ENCODE data around the gene ARMCX2. TPM values are rescaled to one million over a fixed set of nuclear protein-coding genes. Genes with fewer than 3 reads are reported as not detected.

Gene ARMCX2
- polyA plus RNA-seq, 4 donors: 102 to 137 (median 107) TPM

Other genes starting within 250 kb of the ARMCX2 start
- 10 to 100 TPM; 19.0 to 24.6 (median 21.9) TPM for gene ARMCX4, start 174.4 kb downstream of the ARMCX2 start, polyA plus RNA-seq (ENCODE audit: insufficient read length in 4 of 4)
- gene ARMCX1, start 109.3 kb downstream of the ARMCX2 start, polyA plus RNA-seq (ENCODE audit: insufficient read length in 4 of 4): 10 to 100 TPM; 49.2 to 54.1 (median 52.0) TPM
- gene ARMCX6, start 41.9 kb downstream of the ARMCX2 start, polyA plus RNA-seq (ENCODE audit: insufficient read length in 4 of 4): 10 to 100 TPM; 79.2 to 85.2 (median 82.6) TPM
- gene ARMCX3, start 36.7 kb downstream of the ARMCX2 start, polyA plus RNA-seq (ENCODE audit: insufficient read length in 4 of 4): 100 to 1,000 TPM; 117 to 118 (median 118) TPM

All from right renal pelvis (tissue), 4 donors.